ENCODE measurements around the gene OR5H6.

DNA sequence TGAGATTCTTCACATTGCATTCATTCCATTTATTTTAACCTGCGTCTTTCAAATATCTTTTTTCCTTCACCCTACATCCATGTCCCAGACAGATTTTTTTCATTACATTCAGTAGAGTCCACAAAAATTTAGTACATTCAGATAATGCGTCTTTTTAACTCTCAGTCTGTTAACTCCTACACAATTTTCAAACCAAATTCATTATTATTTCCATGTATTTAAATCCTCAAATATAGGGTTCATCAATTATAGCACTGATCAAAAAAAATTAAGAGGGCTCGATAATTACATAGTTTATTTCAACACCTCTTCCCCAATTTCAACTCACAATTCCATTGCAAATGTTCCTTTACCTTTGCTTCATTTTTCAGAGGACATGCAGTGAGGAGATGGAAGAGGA, at the start of gene OR5H6:
- TF ChIP-seq POLR2A (IDR thresholded peaks at IDR 0.05) = no peak
- TF ChIP-seq, protein P1, sequence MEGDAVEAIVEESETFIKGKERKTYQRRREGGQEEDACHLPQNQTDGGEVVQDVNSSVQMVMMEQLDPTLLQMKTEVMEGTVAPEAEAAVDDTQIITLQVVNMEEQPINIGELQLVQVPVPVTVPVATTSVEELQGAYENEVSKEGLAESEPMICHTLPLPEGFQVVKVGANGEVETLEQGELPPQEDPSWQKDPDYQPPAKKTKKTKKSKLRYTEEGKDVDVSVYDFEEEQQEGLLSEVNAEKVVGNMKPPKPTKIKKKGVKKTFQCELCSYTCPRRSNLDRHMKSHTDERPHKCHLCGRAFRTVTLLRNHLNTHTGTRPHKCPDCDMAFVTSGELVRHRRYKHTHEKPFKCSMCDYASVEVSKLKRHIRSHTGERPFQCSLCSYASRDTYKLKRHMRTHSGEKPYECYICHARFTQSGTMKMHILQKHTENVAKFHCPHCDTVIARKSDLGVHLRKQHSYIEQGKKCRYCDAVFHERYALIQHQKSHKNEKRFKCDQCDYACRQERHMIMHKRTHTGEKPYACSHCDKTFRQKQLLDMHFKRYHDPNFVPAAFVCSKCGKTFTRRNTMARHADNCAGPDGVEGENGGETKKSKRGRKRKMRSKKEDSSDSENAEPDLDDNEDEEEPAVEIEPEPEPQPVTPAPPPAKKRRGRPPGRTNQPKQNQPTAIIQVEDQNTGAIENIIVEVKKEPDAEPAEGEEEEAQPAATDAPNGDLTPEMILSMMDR (IDR thresholded peaks at IDR 0.05) = no peak

Measured in breast epithelium (tissue), 3 donors.